Mammary epithelial cell (primary cell): ENCODE results near the gene SCLY.

Experiments used
- EZH2 ChIP-seq: IDR thresholded peaks from 2 replicates; pipeline ENCODE4 v1.6.1; 2012; ENCODE audit warnings: low read length, inconsistent platforms, borderline replicate concordance
- TF ChIP-seq, protein P1 (sequence below), 2 donors: IDR thresholded peaks in 1 of 2; conservative IDR thresholded peaks in 1 of 2; 2 replicates each; pipeline ENCODE4 v1.5.1; 2011 to 2012; ENCODE audit warnings: inconsistent platforms in 2 of 2, low read length in 2 of 2, mild to moderate bottlenecking in 2 of 2, control low read depth in 1 of 2, low read depth in 1 of 2; ENCODE audit not compliant: insufficient read depth in 1 of 2; ENCODE audit errors: extremely low read depth in 1 of 2

DNA sequence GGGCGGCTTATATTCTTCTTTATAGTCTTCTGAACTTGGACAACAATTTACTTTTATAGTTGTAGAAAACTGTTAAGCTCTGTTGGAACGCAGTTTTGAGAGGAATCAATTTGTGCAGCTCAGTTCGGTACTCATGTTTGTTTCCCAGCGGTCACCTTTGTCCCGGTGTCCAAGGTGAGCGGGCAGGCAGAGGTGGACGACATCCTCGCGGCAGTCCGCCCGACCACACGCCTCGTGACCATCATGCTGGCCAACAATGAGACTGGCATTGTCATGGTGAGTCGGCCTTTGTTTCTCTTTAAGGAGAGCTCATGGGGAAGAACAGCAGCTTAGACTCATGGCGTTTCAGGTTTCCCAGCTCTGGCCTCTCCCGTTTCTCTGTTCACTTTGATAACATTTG lies 20.8 kb downstream of the SCLY start:
- TF ChIP-seq, protein P1, sequence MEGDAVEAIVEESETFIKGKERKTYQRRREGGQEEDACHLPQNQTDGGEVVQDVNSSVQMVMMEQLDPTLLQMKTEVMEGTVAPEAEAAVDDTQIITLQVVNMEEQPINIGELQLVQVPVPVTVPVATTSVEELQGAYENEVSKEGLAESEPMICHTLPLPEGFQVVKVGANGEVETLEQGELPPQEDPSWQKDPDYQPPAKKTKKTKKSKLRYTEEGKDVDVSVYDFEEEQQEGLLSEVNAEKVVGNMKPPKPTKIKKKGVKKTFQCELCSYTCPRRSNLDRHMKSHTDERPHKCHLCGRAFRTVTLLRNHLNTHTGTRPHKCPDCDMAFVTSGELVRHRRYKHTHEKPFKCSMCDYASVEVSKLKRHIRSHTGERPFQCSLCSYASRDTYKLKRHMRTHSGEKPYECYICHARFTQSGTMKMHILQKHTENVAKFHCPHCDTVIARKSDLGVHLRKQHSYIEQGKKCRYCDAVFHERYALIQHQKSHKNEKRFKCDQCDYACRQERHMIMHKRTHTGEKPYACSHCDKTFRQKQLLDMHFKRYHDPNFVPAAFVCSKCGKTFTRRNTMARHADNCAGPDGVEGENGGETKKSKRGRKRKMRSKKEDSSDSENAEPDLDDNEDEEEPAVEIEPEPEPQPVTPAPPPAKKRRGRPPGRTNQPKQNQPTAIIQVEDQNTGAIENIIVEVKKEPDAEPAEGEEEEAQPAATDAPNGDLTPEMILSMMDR (conservative IDR thresholded peaks at IDR 0.05 in 1 of 2, IDR thresholded peaks at IDR 0.05 in 1 of 2; ENCODE audit: extremely low read depth in 1 of 2, insufficient read depth in 1 of 2, low read depth in 1 of 2, low read length in 2 of 2), result no peak
- no peak for TF ChIP-seq EZH2
